GM18867 (cell line): ENCODE data around the gene RHOH.

Experiments
- ATAC-seq: cut with Tn5 transposase; IDR thresholded peaks from one replicate; pipeline ENCODE4 v1.9.1; 2021; ENCODE audit warnings: mild to moderate bottlenecking, moderate library complexity; ENCODE audit not compliant: unreplicated experiment

RHOH gene

DNA sequence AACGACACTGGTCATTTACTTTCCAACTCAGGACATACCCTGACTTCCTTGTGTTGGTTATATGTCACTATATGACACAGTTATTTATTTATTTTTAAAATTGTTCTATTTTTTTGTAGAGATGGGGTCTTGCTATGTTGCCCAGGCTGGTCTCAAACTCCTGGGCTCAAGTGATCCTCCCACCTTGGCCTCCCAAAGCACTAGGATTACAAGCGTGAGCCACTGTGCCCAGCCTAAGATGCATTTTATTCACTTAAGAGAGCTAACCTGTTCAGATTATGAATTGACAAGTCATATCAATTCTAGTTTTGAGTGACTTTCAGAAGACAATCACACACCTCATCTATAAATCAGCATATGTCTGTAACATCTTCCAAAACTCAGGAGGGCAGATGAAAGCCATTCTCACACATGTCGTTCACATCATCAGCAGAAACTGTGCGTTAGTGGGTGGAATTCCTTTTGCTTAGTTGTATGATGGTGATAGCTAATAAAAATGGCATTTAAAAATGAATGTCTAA, 9.4 kb upstream of the RHOH start:
- no peak for ATAC-seq

DNA sequence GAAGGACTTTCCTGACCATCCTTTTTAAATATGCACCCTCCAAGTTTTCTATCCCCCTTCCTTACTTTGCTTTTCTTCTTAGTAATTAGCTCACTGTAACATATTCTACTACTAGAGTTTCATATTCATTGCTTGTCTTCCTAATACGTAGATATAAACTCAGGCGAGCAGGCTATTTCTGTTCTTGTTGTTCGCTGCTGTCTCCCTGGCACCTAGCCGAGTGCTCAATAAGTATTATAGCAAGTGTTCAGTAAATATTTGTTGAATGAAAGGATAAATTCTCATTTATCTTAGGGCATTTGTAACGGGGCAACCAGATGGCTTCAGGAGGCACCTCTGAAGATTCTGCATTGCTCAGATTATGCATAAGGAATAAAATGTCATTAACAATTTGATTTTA, 6.8 kb upstream of the RHOH start:
- no peak for ATAC-seq

DNA sequence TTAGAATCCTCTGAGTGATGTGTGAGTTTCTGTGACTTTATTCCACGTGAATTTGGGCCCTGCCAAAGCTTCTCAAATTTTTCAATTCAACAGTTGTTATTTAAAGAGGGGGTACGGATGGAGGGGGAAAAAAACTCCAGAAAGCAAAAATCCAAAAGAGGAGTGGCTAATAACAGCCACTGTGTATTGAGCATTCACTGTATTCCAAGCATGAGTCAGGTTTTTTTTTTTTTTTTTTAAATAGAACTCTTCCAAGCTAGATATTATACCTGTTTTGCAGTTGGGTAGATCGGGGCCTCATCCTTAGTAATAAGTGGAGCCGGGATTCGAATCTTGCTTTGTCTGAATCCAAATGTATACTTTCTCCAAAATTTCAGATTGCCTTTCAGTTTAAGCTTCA, 6.4 kb upstream of the RHOH start:
- ATAC-seq, result no peak

DNA sequence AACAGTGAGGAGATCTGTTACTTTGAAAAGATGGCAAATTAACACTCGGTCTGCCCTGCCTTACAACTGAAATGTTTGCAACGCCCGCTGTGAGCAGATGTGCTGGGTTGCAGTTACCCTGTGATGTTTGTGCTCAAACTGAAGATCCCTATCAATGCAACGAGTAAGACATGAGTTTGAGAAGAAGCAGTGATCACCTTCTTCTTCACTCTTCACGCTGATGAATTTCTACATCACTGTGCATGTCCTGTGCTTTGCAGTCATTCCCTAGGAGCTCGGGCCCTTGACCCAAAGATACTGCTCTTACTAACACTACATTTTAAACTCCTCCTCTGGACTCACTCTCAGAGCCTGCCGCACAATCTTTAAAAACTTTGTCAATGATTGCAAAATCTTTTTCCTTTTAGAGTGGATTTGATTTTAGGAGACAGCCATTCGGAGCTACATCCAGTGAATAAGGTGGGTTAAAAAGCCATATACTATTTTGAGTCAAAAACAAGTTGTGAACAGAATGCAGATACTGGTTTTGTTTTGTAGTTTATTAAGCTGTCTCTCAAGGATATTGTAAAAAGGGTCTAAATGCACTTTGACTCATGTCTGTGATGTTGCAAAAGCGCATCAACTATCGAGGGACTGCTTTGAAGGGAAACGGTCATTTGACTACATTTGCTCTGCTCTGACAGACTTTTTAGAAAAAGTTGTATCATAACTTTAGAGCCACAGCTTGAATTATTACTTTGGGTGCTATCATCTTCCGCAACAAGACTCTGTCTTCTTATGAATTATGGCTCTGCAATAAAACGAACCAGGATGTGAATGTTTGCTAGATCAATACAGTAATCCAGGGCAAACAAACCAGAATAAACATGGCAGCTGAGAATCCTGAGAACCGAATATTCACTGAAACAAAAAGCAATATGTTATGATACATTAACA, 5.7 kb upstream of the RHOH start:
- ATAC-seq, result no peak

DNA sequence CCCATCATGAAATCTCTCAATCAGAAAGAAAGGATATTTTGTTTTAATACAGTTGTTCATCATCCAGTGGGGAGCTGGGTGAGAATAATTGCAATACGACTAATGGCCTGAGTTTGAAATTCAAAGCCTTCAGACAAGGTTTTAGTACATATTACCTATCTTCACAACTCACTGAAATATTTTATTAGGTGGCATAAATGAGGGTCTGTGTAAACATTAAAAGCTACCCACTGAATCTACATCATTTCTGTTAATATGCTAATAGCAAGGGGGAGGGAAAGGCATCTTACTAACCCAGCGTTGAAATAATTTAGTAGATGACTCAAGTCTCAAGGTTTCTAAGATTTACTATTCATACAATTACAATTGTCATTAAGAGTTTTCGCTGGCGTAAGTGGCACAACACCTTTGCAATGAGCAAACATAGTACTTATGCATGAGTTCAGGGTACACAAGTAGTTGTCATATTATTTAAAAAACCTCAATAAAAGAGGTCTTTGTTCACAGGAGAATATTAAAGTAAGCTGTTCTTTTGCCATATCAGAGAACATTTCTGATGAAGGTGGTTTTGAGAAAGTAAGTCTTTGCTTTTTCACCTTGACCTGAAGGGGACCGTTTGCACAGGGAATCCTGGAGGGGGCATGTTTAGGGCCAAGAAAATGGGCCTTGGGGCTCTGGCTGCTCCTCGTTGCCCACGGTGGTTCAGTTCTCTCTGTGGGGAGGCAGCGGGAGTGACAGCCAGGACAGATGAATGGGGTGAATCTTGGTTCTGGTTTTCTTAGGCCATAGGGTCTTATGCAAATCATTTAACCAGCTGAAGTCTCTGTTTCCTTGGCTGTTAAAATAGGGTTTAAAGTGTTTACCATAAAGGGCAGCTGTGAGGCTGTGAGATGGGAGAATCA, 4.5 kb upstream of the RHOH start:
- peak; percentile 39 for ATAC-seq

DNA sequence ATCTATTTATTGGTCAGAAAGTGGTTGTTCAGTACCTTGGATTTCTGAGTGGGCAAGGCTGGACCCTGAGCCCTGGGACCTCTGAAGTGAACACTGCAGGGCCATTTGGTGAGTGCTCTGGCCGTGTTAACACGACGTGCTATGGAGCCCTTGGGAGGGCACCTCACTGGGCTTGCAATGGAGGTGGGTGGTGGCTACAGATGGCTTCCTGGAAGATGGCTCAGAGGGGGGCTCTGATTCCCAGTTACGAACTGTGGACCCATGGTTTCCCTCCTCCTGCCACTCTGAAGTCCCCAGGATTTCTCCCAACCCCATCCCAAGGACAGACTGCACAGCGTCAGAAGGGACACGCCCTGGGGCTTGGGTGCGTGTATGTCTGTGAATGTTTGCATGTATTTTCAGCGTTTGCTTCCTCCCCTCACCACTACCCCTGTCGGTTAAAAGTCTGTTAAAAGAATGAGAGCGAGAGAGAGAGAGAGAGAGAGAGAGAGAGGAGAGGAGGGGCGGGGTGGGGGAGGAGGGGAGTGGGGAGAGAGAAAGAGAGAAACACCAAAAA, 3.7 kb upstream of the RHOH start:
- ATAC-seq, result peak; percentile 30

DNA sequence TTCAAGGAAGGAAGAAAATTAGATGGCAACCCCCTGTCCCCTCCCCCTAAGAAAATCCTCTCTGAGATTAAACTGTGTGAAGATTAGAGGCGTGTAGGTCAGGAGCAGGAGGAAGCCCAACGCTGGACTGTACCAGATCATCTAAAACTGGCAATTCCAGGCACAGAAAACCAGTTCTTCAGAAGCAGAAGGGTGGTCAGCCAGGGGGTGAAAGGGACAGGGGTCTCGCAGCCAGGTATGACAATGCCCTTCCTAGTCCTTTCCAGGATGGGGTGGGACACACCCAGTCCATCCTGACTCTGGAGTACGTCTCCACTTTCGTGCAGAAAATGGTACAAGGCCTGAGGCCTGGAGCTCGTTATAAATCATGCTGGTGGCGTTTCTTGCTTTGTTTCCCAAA, 3.3 kb upstream of the RHOH start:
- ATAC-seq, result no peak

- no peak for ATAC-seq
These were observed 2.1 kb upstream of the RHOH start for GRCh38 chr4:40194602-40195161.

GRCh38 chr4:40195182-40196177, 1.4 kb upstream of the RHOH start:
- no peak for ATAC-seq

- ATAC-seq, result no peak
These were observed 559 bp upstream of the RHOH start for GRCh38 chr4:40196272-40196671.

DNA sequence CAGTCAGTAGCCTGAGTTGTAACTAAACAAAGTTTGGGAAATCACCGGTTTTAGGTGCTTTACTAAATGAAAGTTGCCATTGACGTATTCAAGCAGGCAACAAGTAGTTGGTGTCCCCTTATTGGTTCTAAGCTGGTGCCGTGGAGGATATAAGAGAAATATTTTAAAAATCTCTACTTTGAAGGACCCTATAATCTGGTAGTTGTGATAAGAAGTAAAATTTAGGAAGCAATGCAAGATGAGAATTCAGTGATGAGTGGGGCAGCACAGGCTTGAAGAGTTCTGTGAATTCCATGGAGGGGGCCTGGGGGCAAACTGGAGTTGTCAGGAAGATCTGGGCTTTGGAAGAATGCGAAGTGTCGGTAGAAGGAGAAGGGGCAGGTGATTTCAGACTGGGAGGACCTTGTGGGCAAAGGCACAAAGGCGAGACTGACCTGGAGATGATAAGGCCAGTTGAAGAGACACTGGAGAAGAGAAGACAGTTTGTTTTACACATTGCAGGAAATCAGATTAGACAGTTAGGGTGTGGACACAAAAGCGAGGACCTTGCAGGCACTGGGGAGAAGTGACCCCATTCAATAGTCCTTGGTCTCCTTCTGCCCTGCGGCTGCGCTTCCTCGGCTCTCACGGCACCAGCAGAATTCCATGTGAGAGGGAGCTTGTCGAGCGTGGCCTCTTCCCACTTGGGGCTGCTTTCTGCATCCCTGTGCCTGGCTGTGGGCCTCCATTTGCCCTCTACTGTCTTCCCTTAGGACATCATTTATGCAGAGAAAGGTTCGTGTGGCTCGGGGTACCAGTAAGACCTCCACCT, 1.3 kb downstream of the RHOH start:
- no peak for ATAC-seq

- ATAC-seq, result no peak
These were observed 2.4 kb downstream of the RHOH start for GRCh38 chr4:40199179-40199670.

GRCh38 chr4:40199999-40200874, 3.4 kb downstream of the RHOH start:
- ATAC-seq, result peak; percentile 55

DNA sequence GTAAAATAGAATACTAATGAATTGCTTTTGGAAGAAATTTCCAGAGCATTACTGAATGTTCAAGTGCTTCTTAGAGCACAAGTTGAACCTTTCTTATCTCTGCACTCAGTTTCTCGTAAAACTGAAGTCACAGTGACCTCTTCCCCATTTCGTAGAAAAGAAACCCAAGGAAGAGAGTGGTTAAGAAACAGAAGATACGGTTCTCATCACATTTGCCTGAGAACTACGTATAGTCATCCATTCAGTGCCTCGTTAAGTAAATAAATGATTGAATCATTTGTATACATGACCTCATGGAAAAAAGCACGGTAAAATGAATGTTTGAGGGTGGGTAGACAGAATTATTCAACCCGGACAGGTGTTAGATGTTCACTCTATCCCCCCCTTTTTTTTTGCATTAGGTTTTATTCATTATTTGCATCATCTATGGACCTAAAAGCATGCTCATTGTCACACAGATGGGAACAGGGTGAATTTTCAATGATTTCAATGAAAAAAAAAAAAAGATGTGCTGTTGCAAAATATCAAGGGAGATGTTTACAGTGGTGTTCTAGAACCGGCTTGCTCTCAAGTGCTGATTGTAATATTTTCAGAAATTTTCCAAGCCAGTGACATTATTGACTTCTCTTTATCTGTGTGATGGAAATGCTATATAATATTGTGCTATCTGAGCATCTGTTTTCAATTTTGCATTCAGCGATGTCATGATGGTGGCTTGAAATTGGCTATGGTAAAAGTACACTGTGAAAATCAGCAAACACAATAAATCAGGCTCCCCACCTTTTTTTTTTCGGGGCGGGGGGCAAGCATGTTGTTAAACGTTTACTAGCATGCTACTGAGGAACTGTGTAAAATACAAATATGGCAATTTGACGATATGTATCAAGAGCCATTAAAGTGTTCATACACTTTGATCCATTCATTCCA, 4.3 kb downstream of the RHOH start:
- no peak for ATAC-seq

- no peak for ATAC-seq
These were observed 5.1 kb downstream of the RHOH start for GRCh38 chr4:40201898-40202297.

DNA sequence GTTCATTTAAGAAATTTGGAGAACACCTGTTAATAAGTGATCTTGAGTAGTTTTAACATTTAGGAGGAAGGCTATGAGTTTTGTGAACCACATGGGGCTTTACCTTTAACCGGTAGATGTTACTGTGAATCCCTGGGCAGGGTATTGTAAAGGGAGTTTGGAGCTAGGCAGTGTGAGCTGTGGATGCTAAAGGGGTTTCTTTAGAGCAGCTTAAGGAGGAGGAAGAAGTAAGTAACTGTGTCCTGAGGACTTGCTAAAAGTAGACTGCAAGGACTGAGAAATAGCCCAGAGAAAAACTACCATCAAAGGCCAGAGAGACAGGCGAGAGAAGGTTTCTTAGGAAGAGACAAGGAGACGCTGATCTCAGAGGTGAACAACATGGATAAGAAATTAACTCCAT, 5.6 kb downstream of the RHOH start:
- no peak for ATAC-seq
